HCT116 (cell line): Measurements from ENCODE around the gene ASB10.

ENCODE experiments used
- ATF3 ChIP-seq: IDR thresholded peaks from 2 replicates; pipeline ENCODE4 v1.6.1; 2012
- CTCF ChIP-seq, 3 experiments: fragments of 200-600 bp in 1 of 3; sonication (generic) in 1 of 3; IDR thresholded peaks in 2 of 3; conservative IDR thresholded peaks in 1 of 3; 2 replicates each; pipeline ENCODE4 v1.5.1; 2012 to 2017; ENCODE audit warnings: low read depth in 2 of 3, low read length in 2 of 3, antibody characterized with exemption in 1 of 3, borderline replicate concordance in 1 of 3, control low read depth in 1 of 3, mild to moderate bottlenecking in 1 of 3, mixed read lengths in 1 of 3, mixed run types in 1 of 3, moderate library complexity in 1 of 3; ENCODE audit not compliant: insufficient read depth in 1 of 3
- EZH2 ChIP-seq: fragments of 200-600 bp; sonication (generic); IDR thresholded peaks from 2 replicates; pipeline ENCODE4 v1.6.1; 2017; ENCODE audit warnings: antibody characterized with exemption, mixed run types
- EZH2phosphoT487 ChIP-seq: fragments of 200-600 bp; IDR thresholded peaks from 2 replicates; pipeline ENCODE4 v1.6.1; 2018; ENCODE audit warnings: antibody characterized with exemption, borderline replicate concordance
- JUND ChIP-seq: IDR thresholded peaks from 2 replicates; pipeline ENCODE4 v1.6.1; 2012
- MAX ChIP-seq: IDR thresholded peaks from 2 replicates; pipeline ENCODE4 v1.6.1; 2012
- POLR2A ChIP-seq: IDR thresholded peaks from 2 replicates; pipeline ENCODE4 v1.7.0; 2011; ENCODE audit warnings: borderline replicate concordance; ENCODE audit not compliant: insufficient read depth, insufficient read length; ENCODE audit errors: extremely low read depth
- POLR2AphosphoS5 ChIP-seq: IDR thresholded peaks from 2 replicates; pipeline ENCODE4 v1.6.1; 2011; ENCODE audit warnings: mild to moderate bottlenecking, low read depth, low read length, moderate library complexity
- REST ChIP-seq: IDR thresholded peaks from 2 replicates; pipeline ENCODE4 v1.6.1; 2012; ENCODE audit warnings: low read depth
- SP1 ChIP-seq: IDR thresholded peaks from 2 replicates; pipeline ENCODE4 v1.6.1; 2012; ENCODE audit warnings: low read depth
- TCF7L2 ChIP-seq: IDR thresholded peaks from 2 replicates; pipeline ENCODE4 v1.7.0; 2011; ENCODE audit warnings: borderline replicate concordance, inconsistent platforms; ENCODE audit not compliant: insufficient read depth, insufficient read length; ENCODE audit errors: extremely low read depth

GRCh38 chr7:151188252-151188542 lies 1.1 kb upstream of the ASB10 start:
- no peak for TF ChIP-seq MAX
- no peak for TF ChIP-seq POLR2A
- TF ChIP-seq TCF7L2: no peak
- TF ChIP-seq EZH2phosphoT487: no peak
- TF ChIP-seq CTCF (IDR thresholded peaks at IDR 0.05 in 2 of 3, conservative IDR thresholded peaks at IDR 0.05 in 1 of 3; ENCODE audit: borderline replicate concordance in 1 of 3, insufficient read depth in 1 of 3, low read depth in 2 of 3, low read length in 2 of 3): no peak
- TF ChIP-seq POLR2AphosphoS5: no peak
- no peak for TF ChIP-seq REST
- TF ChIP-seq JUND: no peak
- TF ChIP-seq EZH2: no peak
- no peak for TF ChIP-seq ATF3
- no peak for TF ChIP-seq SP1
